H1 (cell line): ENCODE measurements around the gene CD38. TPM values are rescaled to one million over a fixed set of nuclear protein-coding genes. Genes with fewer than 3 reads are reported as not detected.

Source experiments
- CBX5 ChIP-seq: fragments of 300-800, 300-1000 bp; sonication (generic); IDR thresholded peaks from 2 replicates; pipeline ENCODE4 v1.7.1; 2016; ENCODE audit warnings: antibody characterized with exemption, low read length, low read depth
- RNF2 ChIP-seq: fragments of 200-900, 300-1000 bp; sonication (generic); IDR thresholded peaks from 2 replicates; pipeline ENCODE4 v1.7.1; 2016; ENCODE audit warnings: borderline replicate concordance, low read depth, mild to moderate bottlenecking, antibody characterized with exemption, low read length; ENCODE audit not compliant: poor library complexity, severe bottlenecking; ENCODE audit errors: missing control alignments
- polyA plus RNA-seq, 7 experiments: library from polyadenylated mRNA; depleted of rRNA in 3 of 7; stranded (reverse) in 5 of 7; unstranded in 2 of 7; fragments of >200 nt in 5 of 7; fragments of 200-250 nt in 2 of 7; gene quantifications; 1 replicate in 5 of 7; 2 replicates in 1 of 7; 4 replicates in 1 of 7; pipeline versions ENCODE4 v1.2.1 to v1.2.3, GENCODE V29; 2011 to 2013; ENCODE audit warnings: missing spikeins in 2 of 7, mixed read lengths in 2 of 7
- total RNA-seq: library from RNA; stranded (reverse); fragmentation: NEBNext Ultra II Directional; extraction: Animal tissue kit (Norgen Biotek cat#: 25700); gene quantifications from 2 replicates; pipeline ENCODE4 v1.2.1, GENCODE V29; 2021
- TF ChIP-seq, protein P1 (sequence below), 3 experiments: IDR thresholded peaks; 1 replicate in 2 of 3; 2 replicates in 1 of 3; pipeline versions ENCODE4 v1.5.1 to v1.6.1; 2011; ENCODE audit warnings: low read length in 3 of 3, mild to moderate bottlenecking in 3 of 3, inconsistent platforms in 2 of 3, low read depth in 1 of 3, moderate library complexity in 1 of 3; ENCODE audit not compliant: insufficient read depth in 1 of 3; ENCODE audit errors: control extremely low read depth in 1 of 3
- TF ChIP-seq, protein P2 (sequence below): IDR thresholded peaks from 2 replicates; pipeline ENCODE4 v1.6.1; 2011; ENCODE audit warnings: low read depth, mild to moderate bottlenecking, low read length; ENCODE audit not compliant: insufficient read depth

CD38 gene
- total and polyA plus RNA-seq, 2 of the 8 experiments (the other 6 are each of a cell fraction or from before 2014, with no cell fraction given): 0.14 to 0.24 TPM

- TF ChIP-seq, protein P1, sequence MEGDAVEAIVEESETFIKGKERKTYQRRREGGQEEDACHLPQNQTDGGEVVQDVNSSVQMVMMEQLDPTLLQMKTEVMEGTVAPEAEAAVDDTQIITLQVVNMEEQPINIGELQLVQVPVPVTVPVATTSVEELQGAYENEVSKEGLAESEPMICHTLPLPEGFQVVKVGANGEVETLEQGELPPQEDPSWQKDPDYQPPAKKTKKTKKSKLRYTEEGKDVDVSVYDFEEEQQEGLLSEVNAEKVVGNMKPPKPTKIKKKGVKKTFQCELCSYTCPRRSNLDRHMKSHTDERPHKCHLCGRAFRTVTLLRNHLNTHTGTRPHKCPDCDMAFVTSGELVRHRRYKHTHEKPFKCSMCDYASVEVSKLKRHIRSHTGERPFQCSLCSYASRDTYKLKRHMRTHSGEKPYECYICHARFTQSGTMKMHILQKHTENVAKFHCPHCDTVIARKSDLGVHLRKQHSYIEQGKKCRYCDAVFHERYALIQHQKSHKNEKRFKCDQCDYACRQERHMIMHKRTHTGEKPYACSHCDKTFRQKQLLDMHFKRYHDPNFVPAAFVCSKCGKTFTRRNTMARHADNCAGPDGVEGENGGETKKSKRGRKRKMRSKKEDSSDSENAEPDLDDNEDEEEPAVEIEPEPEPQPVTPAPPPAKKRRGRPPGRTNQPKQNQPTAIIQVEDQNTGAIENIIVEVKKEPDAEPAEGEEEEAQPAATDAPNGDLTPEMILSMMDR (IDR thresholded peaks at IDR 0.05; ENCODE audit: control extremely low read depth in 1 of 3, insufficient read depth in 1 of 3, low read depth in 1 of 3, low read length in 3 of 3): no peak
- no peak for TF ChIP-seq RNF2
- TF ChIP-seq, protein P2, sequence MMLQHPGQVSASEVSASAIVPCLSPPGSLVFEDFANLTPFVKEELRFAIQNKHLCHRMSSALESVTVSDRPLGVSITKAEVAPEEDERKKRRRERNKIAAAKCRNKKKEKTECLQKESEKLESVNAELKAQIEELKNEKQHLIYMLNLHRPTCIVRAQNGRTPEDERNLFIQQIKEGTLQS: no peak
- TF ChIP-seq CBX5: no peak
Measured at GRCh38 chr4:15794426-15794825, 16.3 kb downstream of the CD38 start (continued).
